Middle frontal gyrus (tissue), 1 donor: ENCODE data around the gene TSHZ3.

Experiments
- DNase-seq: peaks from one replicate; pipeline ENCODE4 v3.0.0-alpha.2; 2015; ENCODE audit warnings: low spot score; ENCODE audit errors: extremely low spot score

The TSHZ3 gene

GRCh38 chr19:31233295-31233800 is 115.9 kb downstream of the TSHZ3 start:
- DNase-seq = no peak

- DNase-seq = no peak
These were observed 116.4 kb downstream of the TSHZ3 start for GRCh38 chr19:31232871-31233270.

DNA sequence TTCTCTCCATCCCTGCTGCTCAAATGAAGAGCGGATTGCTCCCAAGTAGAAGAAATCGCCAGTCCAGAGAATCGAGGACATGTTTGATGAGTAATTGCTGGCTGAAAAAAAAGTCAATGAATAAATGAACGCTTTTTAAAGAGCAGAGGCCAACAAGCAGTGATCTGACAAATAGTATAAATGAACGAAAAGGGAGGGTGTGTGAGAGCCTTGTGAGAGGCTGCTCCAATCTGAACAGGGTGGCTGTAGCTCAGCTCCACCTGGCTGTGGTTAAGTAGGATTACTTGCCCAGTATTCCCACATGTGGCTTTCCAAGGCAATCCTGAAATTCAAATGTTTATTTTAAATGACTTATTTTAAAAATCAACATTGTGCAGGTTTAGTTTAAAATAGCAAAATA is 117.1 kb downstream of the TSHZ3 start:
- no peak for DNase-seq

GRCh38 chr19:31231237-31231636 is 118.0 kb downstream of the TSHZ3 start:
- no peak for DNase-seq

DNA sequence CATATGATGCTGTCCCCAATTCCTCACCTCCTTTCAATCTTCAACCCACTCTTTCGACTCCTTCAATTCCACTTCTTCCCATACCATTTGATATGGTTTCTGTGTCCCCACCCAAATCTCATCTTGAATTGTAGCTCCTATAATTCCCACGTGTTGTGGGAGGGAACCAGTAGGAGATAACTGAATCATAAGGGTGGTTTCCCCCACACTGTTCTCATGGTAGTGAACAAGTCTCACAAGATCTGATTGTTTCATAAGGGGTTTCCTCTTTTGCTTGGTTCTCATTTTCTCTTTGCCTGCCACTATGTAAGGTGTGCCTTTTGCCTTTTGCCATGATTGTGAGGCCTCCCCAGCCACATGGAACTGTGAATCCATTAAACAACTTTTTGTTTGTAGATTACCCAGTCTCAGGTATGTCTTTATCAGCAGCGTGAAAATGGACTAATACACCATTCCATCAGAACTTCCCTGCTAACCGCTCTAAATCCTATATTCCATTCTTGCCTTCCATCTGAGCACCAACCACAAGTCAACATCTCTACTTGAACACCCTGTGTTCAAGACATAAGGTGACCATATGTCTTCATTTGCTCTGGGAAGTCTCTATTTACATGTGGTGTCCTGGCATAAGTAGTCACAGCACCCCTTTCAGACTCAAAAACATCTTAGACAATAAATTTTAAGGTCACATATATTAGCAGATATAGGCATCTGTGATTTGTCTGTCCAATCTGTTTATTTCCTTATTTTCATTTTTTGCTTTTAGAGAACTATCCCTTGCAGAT is 122.9 kb downstream of the TSHZ3 start:
- DNase-seq = no peak
